ENCODE data around the gene TUSC2.

GRCh38 chr3:50297384-50297775 lies 30.6 kb downstream of the TUSC2 start:
- no peak for TF ChIP-seq POLR2A (IDR thresholded peaks at IDR 0.05)
- TF ChIP-seq, protein P1, sequence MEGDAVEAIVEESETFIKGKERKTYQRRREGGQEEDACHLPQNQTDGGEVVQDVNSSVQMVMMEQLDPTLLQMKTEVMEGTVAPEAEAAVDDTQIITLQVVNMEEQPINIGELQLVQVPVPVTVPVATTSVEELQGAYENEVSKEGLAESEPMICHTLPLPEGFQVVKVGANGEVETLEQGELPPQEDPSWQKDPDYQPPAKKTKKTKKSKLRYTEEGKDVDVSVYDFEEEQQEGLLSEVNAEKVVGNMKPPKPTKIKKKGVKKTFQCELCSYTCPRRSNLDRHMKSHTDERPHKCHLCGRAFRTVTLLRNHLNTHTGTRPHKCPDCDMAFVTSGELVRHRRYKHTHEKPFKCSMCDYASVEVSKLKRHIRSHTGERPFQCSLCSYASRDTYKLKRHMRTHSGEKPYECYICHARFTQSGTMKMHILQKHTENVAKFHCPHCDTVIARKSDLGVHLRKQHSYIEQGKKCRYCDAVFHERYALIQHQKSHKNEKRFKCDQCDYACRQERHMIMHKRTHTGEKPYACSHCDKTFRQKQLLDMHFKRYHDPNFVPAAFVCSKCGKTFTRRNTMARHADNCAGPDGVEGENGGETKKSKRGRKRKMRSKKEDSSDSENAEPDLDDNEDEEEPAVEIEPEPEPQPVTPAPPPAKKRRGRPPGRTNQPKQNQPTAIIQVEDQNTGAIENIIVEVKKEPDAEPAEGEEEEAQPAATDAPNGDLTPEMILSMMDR (IDR thresholded peaks at IDR 0.05) = no peak
